ENCODE results near the gene IQCE. TPM values are rescaled to one million over a fixed set of nuclear protein-coding genes. Genes with fewer than 3 reads are reported as not detected.

IQCE gene
- total RNA-seq, 3 donors from 2014 or later (not counting 1 experiment from before 2014, with no cell fraction given): 9.6 to 13.5 (median 11.3) TPM

GRCh38 chr7:2650451-2650850 is 91.7 kb downstream of the IQCE start:
- DNase-seq (no peak), ATAC-seq (no peak)
- H3K36me3 Mint-ChIP-seq: no peaks in the 10 kb centered on the region
- no peak overlapping the region for H3K27ac Mint-ChIP-seq
- Histone ChIP-seq H3K27ac (ENCODE audit: low read length) (no peak overlapping the region), H3K4me1 (ENCODE audit: control insufficient read depth, insufficient read depth, low read length) (peaks cover 12% of the 10 kb centered on the region), H3K36me3 (ENCODE audit: control insufficient read depth, insufficient read depth, low read length) (peaks cover 2% of the 10 kb centered on the region), H3K9me3 (ENCODE audit: control insufficient read depth, insufficient read depth, low read length) (no peaks in the 10 kb centered on the region), H3K27me3 (ENCODE audit: control insufficient read depth, insufficient read depth, low read length) (no peaks in the 10 kb centered on the region), H3K4me3 (ENCODE audit: low read length) (no peak overlapping the region)
- 86% methylated on average over 8 of the region's 8 CpGs for WGBS (ENCODE audit: insufficient coverage)
- no peak overlapping the region for H3K4me3 Mint-ChIP-seq
- H3K4me1 Mint-ChIP-seq: peaks cover 1 to 24% of the 10 kb centered on the region in 2 donors
- no peaks in the 10 kb centered on the region for H3K9me3 Mint-ChIP-seq
- no peaks in the 10 kb centered on the region for H3K27me3 Mint-ChIP-seq (ENCODE audit: low read depth in 2 of 2)
- TF ChIP-seq CTCF (IDR thresholded peaks at IDR 0.05): no peak
- intact Hi-C loops (cut with micrococcal nuclease): no loop called here

- H3K4me1 ChIP-seq (ENCODE audit: control insufficient read depth, insufficient read depth, low read length): peaks cover 3% of the 10 kb centered on the region
- Mint-ChIP-seq H3K27me3 (ENCODE audit: low read depth in 2 of 2) (no peaks in the 10 kb centered on the region), H3K27ac (no peak overlapping the region), H3K9me3 (no peaks in the 10 kb centered on the region), H3K4me1 (peaks cover 0 to 17% of the 10 kb centered on the region in 2 donors), H3K4me3 (no peak overlapping the region), H3K36me3 (no peaks in the 10 kb centered on the region)
- peaks cover 2% of the 10 kb centered on the region for H3K36me3 ChIP-seq (ENCODE audit: control insufficient read depth, insufficient read depth, low read length)
- ATAC-seq (no peak), DNase-seq (no peak)
- H3K27me3 ChIP-seq (ENCODE audit: control insufficient read depth, insufficient read depth, low read length): no peaks in the 10 kb centered on the region
- WGBS (ENCODE audit: insufficient coverage): 87% methylated on average over 15 of the region's 15 CpGs
- no peak overlapping the region for H3K4me3 ChIP-seq (ENCODE audit: low read length)
- TF ChIP-seq CTCF (IDR thresholded peaks at IDR 0.05): no peak
- H3K27ac ChIP-seq (ENCODE audit: low read length): no peak overlapping the region
- intact Hi-C loops (cut with micrococcal nuclease): no loop called here
- no peaks in the 10 kb centered on the region for H3K9me3 ChIP-seq (ENCODE audit: control insufficient read depth, insufficient read depth, low read length)
Measured at GRCh38 chr7:2651336-2651735, 92.6 kb downstream of the IQCE start.

- H3K36me3 Mint-ChIP-seq: no peaks in the 10 kb centered on the region
- H3K4me1 Mint-ChIP-seq: peaks cover 0 to 19% of the 10 kb centered on the region in 2 donors
- Histone ChIP-seq H3K36me3 (ENCODE audit: control insufficient read depth, insufficient read depth, low read length) (peaks cover 2% of the 10 kb centered on the region), H3K9me3 (ENCODE audit: control insufficient read depth, insufficient read depth, low read length) (no peaks in the 10 kb centered on the region), H3K27ac (ENCODE audit: low read length) (no peak overlapping the region), H3K4me3 (ENCODE audit: low read length) (no peak overlapping the region), H3K4me1 (ENCODE audit: control insufficient read depth, insufficient read depth, low read length) (no peaks in the 10 kb centered on the region), H3K27me3 (ENCODE audit: control insufficient read depth, insufficient read depth, low read length) (no peaks in the 10 kb centered on the region)
- no peak for DNase-seq
- H3K9me3 Mint-ChIP-seq: no peaks in the 10 kb centered on the region
- TF ChIP-seq CTCF (IDR thresholded peaks at IDR 0.05): no peak
- no peak for ATAC-seq
- no peaks in the 10 kb centered on the region for H3K27me3 Mint-ChIP-seq (ENCODE audit: low read depth in 2 of 2)
- intact Hi-C loops (cut with micrococcal nuclease): no loop called here
- 87% methylated on average over 28 of the region's 28 CpGs for WGBS (ENCODE audit: insufficient coverage)
- no peak overlapping the region for H3K27ac Mint-ChIP-seq
- H3K4me3 Mint-ChIP-seq: no peak overlapping the region
Measured at GRCh38 chr7:2651847-2652735, 93.3 kb downstream of the IQCE start.

- Histone ChIP-seq H3K4me3 (ENCODE audit: low read length) (no peak overlapping the region), H3K36me3 (ENCODE audit: control insufficient read depth, insufficient read depth, low read length) (peaks cover 2% of the 10 kb centered on the region), H3K27ac (ENCODE audit: low read length) (no peak overlapping the region), H3K27me3 (ENCODE audit: control insufficient read depth, insufficient read depth, low read length) (no peaks in the 10 kb centered on the region), H3K4me1 (ENCODE audit: control insufficient read depth, insufficient read depth, low read length) (no peaks in the 10 kb centered on the region), H3K9me3 (ENCODE audit: control insufficient read depth, insufficient read depth, low read length) (no peaks in the 10 kb centered on the region)
- no peaks in the 10 kb centered on the region for H3K36me3 Mint-ChIP-seq
- H3K4me1 Mint-ChIP-seq: peaks cover 0 to 24% of the 10 kb centered on the region in 2 donors
- H3K27me3 Mint-ChIP-seq (ENCODE audit: low read depth in 2 of 2): no peaks in the 10 kb centered on the region
- H3K4me3 Mint-ChIP-seq: no peak overlapping the region
- no peak for DNase-seq
- ATAC-seq: no peak
- no peak overlapping the region for H3K27ac Mint-ChIP-seq
- no peak for TF ChIP-seq CTCF (IDR thresholded peaks at IDR 0.05)
- intact Hi-C loops (cut with micrococcal nuclease): no loop called here
- H3K9me3 Mint-ChIP-seq: no peaks in the 10 kb centered on the region
- WGBS (ENCODE audit: insufficient coverage): 77% methylated on average over 11 of the region's 12 CpGs
Measured at GRCh38 chr7:2652736-2653060, 93.9 kb downstream of the IQCE start.

Measured in natural killer cell (primary cell).